ENCODE results near the gene FOSL1.

The FOSL1 gene

GRCh38 chr11:65854161-65854592 is 46.0 kb downstream of the FOSL1 start:
- no peak overlapping the region for H3K4me3 ChIP-seq (ENCODE audit: low read depth, low read length)
- TF ChIP-seq CTCF (IDR thresholded peaks at IDR 0.05; ENCODE audit: borderline replicate concordance, insufficient read depth, low read depth, low read length) = no peak

GRCh38 chr11:65853246-65853979 is 46.8 kb downstream of the FOSL1 start:
- H3K4me3 ChIP-seq (ENCODE audit: low read depth, low read length) = no peak overlapping the region
- TF ChIP-seq CTCF (IDR thresholded peaks at IDR 0.05; ENCODE audit: borderline replicate concordance, insufficient read depth, low read depth, low read length) = peak; percentile 12; the same call in 1 of the 2 replicates

- H3K4me3 ChIP-seq (ENCODE audit: low read depth, low read length) = no peak overlapping the region
- no peak for TF ChIP-seq CTCF (IDR thresholded peaks at IDR 0.05; ENCODE audit: borderline replicate concordance, insufficient read depth, low read depth, low read length)
Observed at GRCh38 chr11:65852508-65853245, 47.5 kb downstream of the FOSL1 start.

- no peak for TF ChIP-seq CTCF (IDR thresholded peaks at IDR 0.05; ENCODE audit: borderline replicate concordance, insufficient read depth, low read depth, low read length)
- H3K4me3 ChIP-seq (ENCODE audit: low read depth, low read length) = no peak overlapping the region
Observed at GRCh38 chr11:65851811-65852507, 48.2 kb downstream of the FOSL1 start.

- no peak overlapping the region for H3K4me3 ChIP-seq (ENCODE audit: low read depth, low read length)
- peak; percentile 73 for TF ChIP-seq CTCF (IDR thresholded peaks at IDR 0.05; ENCODE audit: borderline replicate concordance, insufficient read depth, low read depth, low read length)
Observed at GRCh38 chr11:65851083-65851579, 49.1 kb downstream of the FOSL1 start.

- H3K4me3 ChIP-seq (ENCODE audit: low read depth, low read length) = no peak overlapping the region
- no peak for TF ChIP-seq CTCF (IDR thresholded peaks at IDR 0.05; ENCODE audit: borderline replicate concordance, insufficient read depth, low read depth, low read length)
Observed at GRCh38 chr11:65850217-65851082, 49.7 kb downstream of the FOSL1 start.

Measured in GM12875 (cell line).